ENCODE results near the gene ATP2B2.

ATP2B2 gene

GRCh38 chr3:10353661-10354360 lies 151.6 kb downstream of the ATP2B2 start:
- Histone ChIP-seq H3K4me1 (ENCODE audit: control insufficient read depth, insufficient read depth, low read length) (no peaks in the 10 kb centered on the region), H3K4me3 (ENCODE audit: low read depth, low read length) (no peak overlapping the region), H3K9me3 (ENCODE audit: control insufficient read depth, insufficient read depth, low read length) (no peaks in the 10 kb centered on the region), H3K36me3 (ENCODE audit: control insufficient read depth, insufficient read depth, low read length) (no peaks in the 10 kb centered on the region), H3K27me3 (ENCODE audit: control insufficient read depth, insufficient read depth, low read length) (no peaks in the 10 kb centered on the region), H3K9ac (ENCODE audit: low read depth, low read length) (no peak overlapping the region)

- no peaks in the 10 kb centered on the region for H3K27me3 ChIP-seq (ENCODE audit: control insufficient read depth, insufficient read depth, low read length)
- H3K4me1 ChIP-seq (ENCODE audit: control insufficient read depth, insufficient read depth, low read length): no peaks in the 10 kb centered on the region
Observed at GRCh38 chr3:10353160-10353559, 152.2 kb downstream of the ATP2B2 start.

GRCh38 chr3:10352146-10352911 lies 153.1 kb downstream of the ATP2B2 start:
- Histone ChIP-seq H3K36me3 (ENCODE audit: control insufficient read depth, insufficient read depth, low read length) (no peaks in the 10 kb centered on the region), H3K4me3 (ENCODE audit: low read depth, low read length) (no peak overlapping the region), H3K9ac (ENCODE audit: low read depth, low read length) (no peak overlapping the region), H3K4me1 (ENCODE audit: control insufficient read depth, insufficient read depth, low read length) (no peaks in the 10 kb centered on the region), H3K27me3 (ENCODE audit: control insufficient read depth, insufficient read depth, low read length) (no peaks in the 10 kb centered on the region), H3K9me3 (ENCODE audit: control insufficient read depth, insufficient read depth, low read length) (no peaks in the 10 kb centered on the region)

More at GRCh38 chr3:10353160-10353559, 152.2 kb downstream of the ATP2B2 start:
- no peak overlapping the region for H3K9ac ChIP-seq (ENCODE audit: low read depth, low read length)
- no peak overlapping the region for H3K4me3 ChIP-seq (ENCODE audit: low read depth, low read length)
- H3K36me3 ChIP-seq (ENCODE audit: control insufficient read depth, insufficient read depth, low read length): no peaks in the 10 kb centered on the region
- H3K9me3 ChIP-seq (ENCODE audit: control insufficient read depth, insufficient read depth, low read length): no peaks in the 10 kb centered on the region

- Histone ChIP-seq H3K9me3 (ENCODE audit: control insufficient read depth, insufficient read depth, low read length) (no peaks in the 10 kb centered on the region), H3K9ac (ENCODE audit: low read depth, low read length) (no peak overlapping the region), H3K4me1 (ENCODE audit: control insufficient read depth, insufficient read depth, low read length) (no peaks in the 10 kb centered on the region), H3K27me3 (ENCODE audit: control insufficient read depth, insufficient read depth, low read length) (no peaks in the 10 kb centered on the region), H3K36me3 (ENCODE audit: control insufficient read depth, insufficient read depth, low read length) (no peaks in the 10 kb centered on the region), H3K4me3 (ENCODE audit: low read depth, low read length) (no peak overlapping the region)
Observed at GRCh38 chr3:10351013-10351735, 154.2 kb downstream of the ATP2B2 start.

- Histone ChIP-seq H3K27me3 (ENCODE audit: control insufficient read depth, insufficient read depth, low read length) (no peaks in the 10 kb centered on the region), H3K9me3 (ENCODE audit: control insufficient read depth, insufficient read depth, low read length) (no peaks in the 10 kb centered on the region), H3K4me3 (ENCODE audit: low read depth, low read length) (no peak overlapping the region), H3K4me1 (ENCODE audit: control insufficient read depth, insufficient read depth, low read length) (no peaks in the 10 kb centered on the region), H3K36me3 (ENCODE audit: control insufficient read depth, insufficient read depth, low read length) (no peaks in the 10 kb centered on the region), H3K9ac (ENCODE audit: low read depth, low read length) (no peak overlapping the region)
Observed at GRCh38 chr3:10350324-10350985, 154.9 kb downstream of the ATP2B2 start.

GRCh38 chr3:10349801-10350200 lies 155.6 kb downstream of the ATP2B2 start:
- H3K9ac ChIP-seq (ENCODE audit: low read depth, low read length): no peak overlapping the region
- H3K4me3 ChIP-seq (ENCODE audit: low read depth, low read length): no peak overlapping the region

GRCh38 chr3:10348404-10348721 lies 157.0 kb downstream of the ATP2B2 start:
- Histone ChIP-seq H3K27me3 (ENCODE audit: control insufficient read depth, insufficient read depth, low read length) (no peaks in the 10 kb centered on the region), H3K9ac (ENCODE audit: low read depth, low read length) (no peak overlapping the region), H3K9me3 (ENCODE audit: control insufficient read depth, insufficient read depth, low read length) (no peaks in the 10 kb centered on the region), H3K36me3 (ENCODE audit: control insufficient read depth, insufficient read depth, low read length) (no peaks in the 10 kb centered on the region), H3K4me1 (ENCODE audit: control insufficient read depth, insufficient read depth, low read length) (no peaks in the 10 kb centered on the region), H3K4me3 (ENCODE audit: low read depth, low read length) (no peak overlapping the region)

More at GRCh38 chr3:10349801-10350200, 155.6 kb downstream of the ATP2B2 start:
- Histone ChIP-seq H3K36me3 (ENCODE audit: control insufficient read depth, insufficient read depth, low read length) (no peaks in the 10 kb centered on the region), H3K27me3 (ENCODE audit: control insufficient read depth, insufficient read depth, low read length) (no peaks in the 10 kb centered on the region), H3K9me3 (ENCODE audit: control insufficient read depth, insufficient read depth, low read length) (no peaks in the 10 kb centered on the region), H3K4me1 (ENCODE audit: control insufficient read depth, insufficient read depth, low read length) (no peaks in the 10 kb centered on the region)

GRCh38 chr3:10347648-10348403 lies 157.6 kb downstream of the ATP2B2 start:
- no peak overlapping the region for H3K4me3 ChIP-seq (ENCODE audit: low read depth, low read length)
- H3K4me1 ChIP-seq (ENCODE audit: control insufficient read depth, insufficient read depth, low read length): no peaks in the 10 kb centered on the region
- H3K36me3 ChIP-seq (ENCODE audit: control insufficient read depth, insufficient read depth, low read length): no peaks in the 10 kb centered on the region
- no peak overlapping the region for H3K9ac ChIP-seq (ENCODE audit: low read depth, low read length)
- no peaks in the 10 kb centered on the region for H3K9me3 ChIP-seq (ENCODE audit: control insufficient read depth, insufficient read depth, low read length)
- no peaks in the 10 kb centered on the region for H3K27me3 ChIP-seq (ENCODE audit: control insufficient read depth, insufficient read depth, low read length)

- H3K9ac ChIP-seq (ENCODE audit: low read depth, low read length): no peak overlapping the region
- H3K27me3 ChIP-seq (ENCODE audit: control insufficient read depth, insufficient read depth, low read length): no peaks in the 10 kb centered on the region
- H3K9me3 ChIP-seq (ENCODE audit: control insufficient read depth, insufficient read depth, low read length): no peaks in the 10 kb centered on the region
- H3K4me3 ChIP-seq (ENCODE audit: low read depth, low read length): no peak overlapping the region
- no peaks in the 10 kb centered on the region for H3K4me1 ChIP-seq (ENCODE audit: control insufficient read depth, insufficient read depth, low read length)
- H3K36me3 ChIP-seq (ENCODE audit: control insufficient read depth, insufficient read depth, low read length): no peaks in the 10 kb centered on the region
Observed at GRCh38 chr3:10345911-10346310, 159.5 kb downstream of the ATP2B2 start.

GRCh38 chr3:10344944-10345575 lies 160.3 kb downstream of the ATP2B2 start:
- H3K9ac ChIP-seq (ENCODE audit: low read depth, low read length): no peak overlapping the region
- no peaks in the 10 kb centered on the region for H3K9me3 ChIP-seq (ENCODE audit: control insufficient read depth, insufficient read depth, low read length)
- H3K4me3 ChIP-seq (ENCODE audit: low read depth, low read length): no peak overlapping the region
- H3K27me3 ChIP-seq (ENCODE audit: control insufficient read depth, insufficient read depth, low read length): no peaks in the 10 kb centered on the region
- H3K36me3 ChIP-seq (ENCODE audit: control insufficient read depth, insufficient read depth, low read length): no peaks in the 10 kb centered on the region
- no peaks in the 10 kb centered on the region for H3K4me1 ChIP-seq (ENCODE audit: control insufficient read depth, insufficient read depth, low read length)
